Liver (tissue), 9 donors: ENCODE results near the gene EAF1. TPM values are rescaled to one million over a fixed set of nuclear protein-coding genes. Genes with fewer than 3 reads are reported as not detected.

Experiments used
- DNase-seq: peaks from one replicate; pipeline ENCODE4 v3.0.0-alpha.2; 2017; ENCODE audit warnings: low spot score
- H3K27ac ChIP-seq, 2 donors: one replicate each; pipeline ENCODE4 v1.7.0; 2013; ENCODE audit warnings: inconsistent platforms in 2 of 2, low read length in 2 of 2, control low read depth in 1 of 2, low read depth in 1 of 2, mild to moderate bottlenecking in 1 of 2
- H3K27me3 ChIP-seq, 4 donors: one replicate each; pipeline versions ENCODE4 v1.6.1 to v1.7.0; 2013; ENCODE audit warnings: low read length in 3 of 4, inconsistent platforms in 1 of 4, mild to moderate bottlenecking in 1 of 4, moderate library complexity in 1 of 4; ENCODE audit not compliant: control insufficient read depth in 4 of 4, insufficient read depth in 4 of 4
- H3K36me3 ChIP-seq, 4 donors: one replicate each; pipeline versions ENCODE4 v1.6.1 to v1.7.0; 2013; ENCODE audit warnings: low read length in 3 of 4, mild to moderate bottlenecking in 3 of 4, low read depth in 1 of 4, moderate library complexity in 1 of 4; ENCODE audit not compliant: control insufficient read depth in 4 of 4, insufficient read depth in 3 of 4
- H3K4me1 ChIP-seq, 4 donors: one replicate each; pipeline versions ENCODE4 v1.6.1 to v1.7.0; 2013; ENCODE audit warnings: low read length in 3 of 4, mild to moderate bottlenecking in 3 of 4, moderate library complexity in 1 of 4; ENCODE audit not compliant: control insufficient read depth in 4 of 4, insufficient read depth in 4 of 4
- H3K4me3 ChIP-seq, 3 donors: one replicate each; pipeline versions ENCODE4 v1.6.1 to v1.7.0; 2013; ENCODE audit warnings: low read length in 3 of 3, control low read depth in 1 of 3, low read depth in 1 of 3, mild to moderate bottlenecking in 1 of 3
- H3K9ac ChIP-seq, 2 donors: one replicate each; pipeline ENCODE4 v1.7.0; 2013; ENCODE audit warnings: low read length in 2 of 2, mild to moderate bottlenecking in 2 of 2, moderate library complexity in 2 of 2, control low read depth in 1 of 2, low read depth in 1 of 2
- H3K9me3 ChIP-seq, 4 donors: one replicate each; pipeline versions ENCODE4 v1.6.1 to v1.7.0; 2013; ENCODE audit warnings: low read length in 3 of 4; ENCODE audit not compliant: control insufficient read depth in 4 of 4
- ATF3 ChIP-seq: IDR thresholded peaks from 2 replicates; pipeline ENCODE4 v1.6.1; 2016; ENCODE audit warnings: antibody characterized with exemption
- EGR1 ChIP-seq, 2 donors: IDR thresholded peaks; 2 replicates each; pipeline ENCODE4 v1.6.1; 2016 to 2018; ENCODE audit warnings: antibody characterized with exemption in 2 of 2, low read depth in 2 of 2
- FOXA1 ChIP-seq: IDR thresholded peaks from 2 replicates; pipeline ENCODE4 v1.6.1; 2016; ENCODE audit warnings: antibody characterized with exemption
- FOXA2 ChIP-seq: IDR thresholded peaks from 2 replicates; pipeline ENCODE4 v1.6.1; 2016; ENCODE audit warnings: antibody characterized with exemption
- GABPA ChIP-seq, 2 donors: IDR thresholded peaks in 1 of 2; conservative IDR thresholded peaks in 1 of 2; 2 replicates each; pipeline ENCODE4 v1.6.1; 2016; ENCODE audit warnings: antibody characterized with exemption in 2 of 2, mild to moderate bottlenecking in 1 of 2, moderate library complexity in 1 of 2
- HNF4A ChIP-seq, 2 donors: conservative IDR thresholded peaks; 2 replicates each; pipeline ENCODE4 v1.6.1; 2016; ENCODE audit warnings: antibody characterized with exemption in 2 of 2, mild to moderate bottlenecking in 2 of 2
- HNF4G ChIP-seq: IDR thresholded peaks from 2 replicates; pipeline ENCODE4 v1.6.1; 2016; ENCODE audit warnings: antibody characterized with exemption
- JUND ChIP-seq, 2 donors: IDR thresholded peaks; 2 replicates each; pipeline ENCODE4 v1.6.1; 2016; ENCODE audit warnings: antibody characterized with exemption in 2 of 2
- NR2F2 ChIP-seq: IDR thresholded peaks from 2 replicates; pipeline ENCODE4 v1.6.1; 2016; ENCODE audit warnings: antibody characterized with exemption
- RAD21 ChIP-seq, 2 donors: IDR thresholded peaks; 2 replicates each; pipeline ENCODE4 v1.6.1; 2016; ENCODE audit warnings: antibody characterized with exemption in 2 of 2, mild to moderate bottlenecking in 2 of 2
- REST ChIP-seq: IDR thresholded peaks from 2 replicates; pipeline ENCODE4 v1.6.1; 2016; ENCODE audit warnings: antibody characterized with exemption, mild to moderate bottlenecking
- RXRA ChIP-seq, 2 donors: IDR thresholded peaks; 2 replicates each; pipeline ENCODE4 v1.6.1; 2017 to 2018; ENCODE audit warnings: antibody characterized with exemption in 2 of 2, mild to moderate bottlenecking in 1 of 2
- SP1 ChIP-seq: IDR thresholded peaks from 2 replicates; pipeline ENCODE4 v1.6.1; 2018; ENCODE audit warnings: antibody characterized with exemption, mild to moderate bottlenecking
- TAF1 ChIP-seq: conservative IDR thresholded peaks from 2 replicates; pipeline ENCODE4 v1.6.1; 2016; ENCODE audit warnings: antibody characterized with exemption, mild to moderate bottlenecking
- YY1 ChIP-seq: IDR thresholded peaks from 2 replicates; pipeline ENCODE4 v1.6.1; 2016; ENCODE audit warnings: antibody characterized with exemption, mild to moderate bottlenecking
- ZBTB33 ChIP-seq: IDR thresholded peaks from 2 replicates; pipeline ENCODE4 v1.6.1; 2016; ENCODE audit warnings: antibody characterized with exemption
- WGBS: extraction: QIAGEN DNeasy Blood & Tissue Kit; methylation state at CpG from one replicate; pipeline ENCODE4 v1.1.7; 2013; 5-methylcytosine and 5-hydroxymethylcytosine counted together
- polyA plus RNA-seq, 2 donors: library from polyadenylated mRNA; stranded (reverse) in 1 of 2; unstranded in 1 of 2; fragments of 200-250 nt in 1 of 2; fragments of >200 nt in 1 of 2; fragmentation: Nextera tagmentation in 1 of 2; extraction: Ambion mirVana in 1 of 2; gene quantifications; one replicate each; pipeline versions ENCODE4 v1.2.1 to v1.2.3, GENCODE V29; 2013 to 2015
- total RNA-seq, 2 donors: library from RNA; depleted of rRNA; stranded (reverse); fragments of >200 nt; gene quantifications; one replicate each; pipeline ENCODE4 v1.2.3, GENCODE V29; 2014
- TF ChIP-seq, protein P1 (sequence below): fragments of 150-350 bp; IDR thresholded peaks from 2 replicates; pipeline ENCODE4 v1.5.1; 2017; ENCODE audit warnings: improper control_type of control experiment, low read depth, low read length; ENCODE audit not compliant: missing input control
- TF ChIP-seq, protein P2 (sequence below): IDR thresholded peaks from 2 replicates; pipeline ENCODE4 v1.6.1; 2016; ENCODE audit warnings: antibody characterized with exemption
- donor health status: healthy.
- donor health status: healthy.
- donor health status: healthy.
- donor health status: healthy.
- donor health status: healthy.

Gene EAF1
- total and polyA plus RNA-seq, 4 donors: 4.6 to 15.0 (median 11.4) TPM

DNA sequence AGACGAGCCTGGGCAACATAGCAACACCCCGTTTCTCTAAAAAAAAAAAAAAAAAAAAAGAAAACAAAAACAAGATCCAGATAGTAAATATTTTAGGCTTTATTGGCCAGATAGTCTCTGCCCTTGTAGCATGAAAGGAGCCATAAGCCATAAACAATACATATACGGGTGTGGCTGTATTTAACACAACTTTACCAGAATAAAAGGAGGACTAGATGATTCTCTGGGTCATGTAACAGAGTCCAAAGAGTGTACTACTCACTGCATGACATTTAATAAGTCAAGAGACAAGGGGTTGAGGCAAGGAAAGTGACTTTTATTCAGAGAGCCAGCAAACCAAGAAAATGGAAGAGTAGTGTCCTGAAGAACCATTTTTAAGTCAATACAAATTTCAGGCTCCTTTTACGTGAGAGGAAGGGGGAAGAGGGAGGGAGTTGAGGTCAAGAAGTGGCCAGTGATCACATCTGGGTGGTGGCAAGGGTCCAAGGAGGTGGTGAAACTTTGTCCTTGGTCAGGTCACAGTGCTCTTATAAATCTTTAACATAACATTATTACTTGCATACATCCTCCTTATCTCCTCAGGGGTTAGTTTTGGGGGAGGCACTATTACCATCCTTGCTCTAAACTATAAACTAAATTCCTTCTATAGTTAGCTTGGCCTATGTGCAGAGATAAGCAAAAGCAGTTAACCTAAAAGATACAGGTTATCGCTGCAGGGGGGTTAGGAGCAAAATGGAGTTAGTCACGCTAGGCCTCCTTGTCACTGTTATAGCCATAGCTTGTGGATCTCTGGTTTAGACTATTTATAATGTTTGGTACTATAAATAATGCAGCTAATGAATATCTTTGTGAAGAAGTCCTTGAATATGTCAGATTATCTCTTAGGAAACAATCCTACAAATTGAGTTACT is 46.2 kb upstream of the EAF1 start:
- H3K9me3 ChIP-seq: no peaks in the 10 kb centered on the region
- H3K4me1 ChIP-seq: peaks cover 1 to 17% (median 3%) of the 10 kb centered on the region in 4 donors
- H3K9ac ChIP-seq: no peak overlapping the region
- TF ChIP-seq RXRA (IDR thresholded peaks at IDR 0.05): no peak
- TF ChIP-seq REST: no peak
- TF ChIP-seq JUND (IDR thresholded peaks at IDR 0.05): no peak
- no peak for TF ChIP-seq TAF1
- TF ChIP-seq, protein P1, sequence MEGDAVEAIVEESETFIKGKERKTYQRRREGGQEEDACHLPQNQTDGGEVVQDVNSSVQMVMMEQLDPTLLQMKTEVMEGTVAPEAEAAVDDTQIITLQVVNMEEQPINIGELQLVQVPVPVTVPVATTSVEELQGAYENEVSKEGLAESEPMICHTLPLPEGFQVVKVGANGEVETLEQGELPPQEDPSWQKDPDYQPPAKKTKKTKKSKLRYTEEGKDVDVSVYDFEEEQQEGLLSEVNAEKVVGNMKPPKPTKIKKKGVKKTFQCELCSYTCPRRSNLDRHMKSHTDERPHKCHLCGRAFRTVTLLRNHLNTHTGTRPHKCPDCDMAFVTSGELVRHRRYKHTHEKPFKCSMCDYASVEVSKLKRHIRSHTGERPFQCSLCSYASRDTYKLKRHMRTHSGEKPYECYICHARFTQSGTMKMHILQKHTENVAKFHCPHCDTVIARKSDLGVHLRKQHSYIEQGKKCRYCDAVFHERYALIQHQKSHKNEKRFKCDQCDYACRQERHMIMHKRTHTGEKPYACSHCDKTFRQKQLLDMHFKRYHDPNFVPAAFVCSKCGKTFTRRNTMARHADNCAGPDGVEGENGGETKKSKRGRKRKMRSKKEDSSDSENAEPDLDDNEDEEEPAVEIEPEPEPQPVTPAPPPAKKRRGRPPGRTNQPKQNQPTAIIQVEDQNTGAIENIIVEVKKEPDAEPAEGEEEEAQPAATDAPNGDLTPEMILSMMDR: no peak
- TF ChIP-seq ATF3: no peak
- no peak for TF ChIP-seq HNF4G
- TF ChIP-seq ZBTB33: no peak
- TF ChIP-seq NR2F2: no peak
- TF ChIP-seq GABPA (IDR thresholded peaks at IDR 0.05 in 1 of 2, conservative IDR thresholded peaks at IDR 0.05 in 1 of 2): no peak
- no peak for TF ChIP-seq FOXA2
- TF ChIP-seq YY1: no peak
- no peak for TF ChIP-seq EGR1 (IDR thresholded peaks at IDR 0.05; ENCODE audit: low read depth in 2 of 2)
- no peak for TF ChIP-seq RAD21 (IDR thresholded peaks at IDR 0.05)
- TF ChIP-seq HNF4A (conservative IDR thresholded peaks at IDR 0.05): no peak
- TF ChIP-seq FOXA1: no peak
- TF ChIP-seq, protein P2, sequence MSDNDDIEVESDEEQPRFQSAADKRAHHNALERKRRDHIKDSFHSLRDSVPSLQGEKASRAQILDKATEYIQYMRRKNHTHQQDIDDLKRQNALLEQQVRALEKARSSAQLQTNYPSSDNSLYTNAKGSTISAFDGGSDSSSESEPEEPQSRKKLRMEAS: no peak
- TF ChIP-seq SP1: no peak
- no peak for DNase-seq
- H3K4me3 ChIP-seq: no peak overlapping the region
- no peak overlapping the region for H3K27ac ChIP-seq
- 77% methylated on average over 6 of the region's 6 CpGs for WGBS
- no peaks in the 10 kb centered on the region for H3K27me3 ChIP-seq
- no peaks in the 10 kb centered on the region for H3K36me3 ChIP-seq
